DND-41 (cell line): ENCODE results near the gene ABCB11.
"Not testable (repeated sequence)": the region's sequence is repeated elsewhere in the genome, so short reads cannot be mapped to it uniquely, and the experiment has no call there.

Source experiments
- CTCF ChIP-seq: IDR thresholded peaks from 2 replicates; pipeline ENCODE4 v1.5.1; 2012; ENCODE audit warnings: borderline replicate concordance, low read length, moderate library complexity, mild to moderate bottlenecking; ENCODE audit not compliant: poor library complexity, severe bottlenecking; ENCODE audit errors: extremely low read depth
- EZH2 ChIP-seq: IDR thresholded peaks from 3 replicates; pipeline ENCODE4 v1.6.1; 2012; ENCODE audit warnings: borderline replicate concordance, low read depth, mild to moderate bottlenecking, moderate library complexity, low read length, inconsistent platforms; ENCODE audit not compliant: severe bottlenecking

GRCh38 chr2:168932174-168932573 is 99.0 kb downstream of the ABCB11 start:
- not testable (repeated sequence) for TF ChIP-seq CTCF, EZH2
